Stimulated activated CD4-positive, alpha-beta T cell treated with anti-CD3 and anti-CD28 coated beads, TNF-alpha, amount 100 ng/mL, for 24 hours (primary cell): ENCODE data around the gene ZNF195.
"Not testable (repeated sequence)": the region's sequence is repeated elsewhere in the genome, so short reads cannot be mapped to it uniquely, and the experiment has no call there.

Experiments used
- DNase-seq, 3 experiments: peaks; one replicate each; pipeline ENCODE4 v3.0.0-alpha.2; 2020; ENCODE audit warnings: low read depth in 3 of 3

Gene ZNF195

DNA sequence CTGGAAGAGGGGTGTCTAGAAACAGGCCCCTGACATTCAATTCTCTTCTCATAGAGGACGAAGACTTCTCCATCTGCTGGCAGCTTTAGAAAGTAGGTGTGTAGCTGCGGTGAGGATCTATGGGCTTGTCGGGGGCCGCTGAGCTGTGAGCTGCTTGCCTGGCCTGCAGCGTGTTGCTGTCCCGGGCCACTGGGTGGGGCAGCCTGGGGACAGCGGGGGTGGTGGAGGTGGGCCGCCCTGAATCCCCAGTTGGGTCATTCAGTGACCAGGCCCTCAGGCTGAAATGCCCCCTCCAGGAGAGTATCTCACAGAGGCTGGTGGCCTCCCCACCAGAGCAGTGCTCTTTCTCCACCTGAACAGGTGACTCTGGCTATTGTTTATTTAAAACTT is 23.9 kb upstream of the ZNF195 start:
- not testable (repeated sequence) for DNase-seq

GRCh38 chr11:3402181-3402860 is 23.4 kb upstream of the ZNF195 start:
- DNase-seq, result not testable (repeated sequence)

GRCh38 chr11:3401052-3401451 is 22.1 kb upstream of the ZNF195 start:
- not testable (repeated sequence) for DNase-seq

GRCh38 chr11:3398509-3398908 is 19.6 kb upstream of the ZNF195 start:
- DNase-seq, result not testable (repeated sequence)

DNA sequence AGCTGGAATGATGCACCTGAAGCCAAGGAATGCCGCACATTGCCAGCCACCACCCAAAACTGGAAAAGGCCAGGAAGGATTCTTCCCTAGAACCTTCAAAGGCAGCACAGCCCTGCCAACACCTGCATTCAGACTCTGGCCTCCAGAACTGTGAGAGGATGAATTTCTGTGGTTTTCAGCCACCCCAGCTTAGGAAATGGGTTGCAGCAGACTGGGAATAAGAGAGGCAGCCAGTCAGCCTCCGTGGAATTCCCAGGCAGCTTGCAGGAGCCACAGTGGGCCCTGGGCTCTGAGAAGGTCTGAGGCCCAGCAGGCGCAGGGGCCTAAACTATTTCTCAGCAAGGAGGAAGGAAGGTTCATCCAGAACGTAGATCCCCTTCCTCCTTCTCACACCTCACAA is 19.2 kb upstream of the ZNF195 start:
- DNase-seq, result not testable (repeated sequence)

DNA sequence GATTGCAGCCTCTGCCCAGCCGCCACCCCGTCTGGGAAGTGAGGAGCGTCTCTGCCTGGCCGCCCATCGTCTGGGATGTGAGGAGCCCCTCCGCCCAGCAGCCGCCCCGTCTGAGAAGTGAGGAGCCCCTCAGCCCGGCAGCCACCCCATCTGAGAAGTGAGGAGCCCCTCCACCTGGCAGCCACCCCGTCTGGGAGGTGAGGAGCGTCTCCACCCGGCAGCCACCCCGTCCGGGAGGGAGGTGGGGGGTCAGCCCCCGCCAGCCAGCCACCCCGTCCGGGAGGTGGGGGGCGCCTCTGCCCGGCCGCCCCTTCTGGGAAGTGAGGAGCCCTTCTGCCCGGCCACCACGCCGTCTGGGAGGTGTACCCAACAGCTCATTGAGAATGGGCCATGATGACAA is 18.3 kb upstream of the ZNF195 start:
- DNase-seq, result not testable (repeated sequence)

DNA sequence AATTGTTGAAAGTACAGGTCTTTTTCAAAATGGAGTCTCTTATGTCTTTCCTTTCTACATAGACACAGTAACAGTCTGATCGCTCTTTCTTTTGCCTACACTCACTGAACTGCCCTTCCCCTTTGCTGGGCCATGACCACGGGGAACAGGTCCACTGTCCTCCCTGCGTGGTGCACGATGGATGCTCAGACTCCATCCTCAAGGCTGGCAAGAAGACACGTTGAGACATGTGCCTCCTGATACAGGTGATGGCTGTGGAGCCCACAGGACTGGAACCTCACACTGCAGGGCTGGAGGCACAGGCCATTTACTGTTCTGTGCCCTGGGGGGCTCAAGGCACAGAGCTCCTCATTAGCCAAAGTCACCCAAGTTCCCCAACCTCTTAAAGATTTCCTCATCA is 16.5 kb upstream of the ZNF195 start:
- not testable (repeated sequence) for DNase-seq

DNA sequence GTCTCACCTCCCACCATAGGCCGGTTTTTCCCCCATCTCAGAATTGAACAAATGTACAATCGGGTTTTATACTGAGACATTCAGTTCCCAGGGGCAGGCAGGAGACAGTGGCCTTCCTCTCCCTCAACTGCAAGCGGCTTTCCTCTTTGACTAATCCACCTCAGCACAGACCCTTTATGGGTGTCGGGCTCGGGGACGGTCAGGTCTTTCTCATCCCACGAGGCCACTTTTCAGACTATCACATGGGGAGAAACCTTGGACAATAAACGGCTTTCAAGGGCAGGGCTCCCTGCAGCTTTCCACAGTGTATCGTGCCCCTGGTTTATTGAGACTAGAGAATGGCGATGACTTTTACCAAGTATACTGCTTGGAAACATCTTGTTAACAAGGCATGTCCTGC is 16.0 kb upstream of the ZNF195 start:
- not testable (repeated sequence) for DNase-seq

- not testable (repeated sequence) for DNase-seq
These were observed 14.5 kb upstream of the ZNF195 start for GRCh38 chr11:3393450-3393849.

DNA sequence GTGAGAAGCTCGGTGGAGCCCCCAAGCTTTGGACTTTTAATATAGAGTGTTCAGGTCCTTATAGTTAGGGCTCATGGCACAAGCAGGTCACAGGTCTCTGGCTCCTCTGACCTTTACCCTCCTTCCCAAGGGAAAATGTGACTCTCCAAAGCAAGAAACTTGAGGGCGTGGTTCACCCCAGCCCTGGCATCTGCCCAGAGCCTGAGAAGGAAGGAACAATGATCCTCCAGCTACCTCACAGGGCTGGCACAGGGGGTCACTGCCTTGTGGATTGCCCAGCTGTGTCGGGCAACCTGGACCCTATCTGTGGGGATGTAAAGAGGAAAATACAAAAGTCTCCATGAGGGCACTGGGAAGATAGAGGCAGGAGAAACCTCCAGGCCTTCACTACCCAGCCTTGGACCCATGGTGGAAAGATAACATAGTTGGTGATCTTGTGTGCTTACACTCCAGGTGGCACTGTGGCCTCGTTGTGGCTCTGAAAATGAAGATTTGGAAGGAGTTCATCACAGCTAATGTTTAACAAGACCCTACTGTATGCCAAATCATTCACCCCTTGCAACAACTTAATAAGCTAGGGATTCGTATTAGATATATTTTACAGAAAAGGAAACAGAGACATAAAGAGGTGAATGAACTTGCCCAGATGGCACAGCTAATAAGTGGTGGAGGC is 3.8 kb upstream of the ZNF195 start:
- DNase-seq, result no peak

- DNase-seq, result no peak
These were observed 2.8 kb upstream of the ZNF195 start for GRCh38 chr11:3381794-3382193.

DNA sequence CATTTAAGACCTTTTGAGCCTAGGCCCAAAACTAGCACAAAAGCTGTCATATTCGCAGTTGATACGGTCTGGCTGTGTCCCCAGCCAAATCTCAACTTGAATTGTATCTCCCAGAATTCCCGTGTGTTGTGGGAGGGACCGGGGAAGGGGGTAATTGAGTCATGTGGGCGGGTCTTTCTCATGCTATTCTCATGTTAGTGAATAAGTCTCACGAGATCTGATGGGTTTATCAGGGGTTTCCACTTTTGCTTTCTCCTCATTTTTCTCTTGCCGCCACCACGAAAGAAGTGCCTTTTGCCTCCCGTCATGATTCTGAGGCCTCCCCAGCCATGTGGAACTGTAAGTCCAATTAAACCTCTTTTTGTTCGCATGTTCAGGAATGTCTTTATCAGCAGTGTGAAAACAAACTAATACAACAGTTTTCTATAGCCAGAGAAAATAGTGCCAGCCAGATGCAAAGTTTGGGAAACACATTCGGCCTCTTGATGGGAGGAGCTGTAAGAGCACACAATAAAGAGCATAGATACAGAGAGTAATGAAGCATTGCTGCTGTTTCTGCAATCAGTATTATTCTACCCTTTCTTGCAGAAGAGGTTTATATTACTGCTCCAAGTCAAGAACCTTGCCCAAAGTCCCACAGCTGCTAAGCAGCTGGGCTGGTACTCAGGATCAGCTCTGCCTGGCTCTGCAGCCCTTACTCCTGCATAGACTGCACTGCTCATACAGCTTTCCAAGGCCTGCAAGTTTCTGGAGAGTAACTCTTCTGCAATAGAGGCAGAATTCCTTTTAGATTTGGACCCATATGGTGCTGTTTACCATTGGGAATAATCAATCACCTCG is 2.0 kb upstream of the ZNF195 start:
- no peak for DNase-seq

DNA sequence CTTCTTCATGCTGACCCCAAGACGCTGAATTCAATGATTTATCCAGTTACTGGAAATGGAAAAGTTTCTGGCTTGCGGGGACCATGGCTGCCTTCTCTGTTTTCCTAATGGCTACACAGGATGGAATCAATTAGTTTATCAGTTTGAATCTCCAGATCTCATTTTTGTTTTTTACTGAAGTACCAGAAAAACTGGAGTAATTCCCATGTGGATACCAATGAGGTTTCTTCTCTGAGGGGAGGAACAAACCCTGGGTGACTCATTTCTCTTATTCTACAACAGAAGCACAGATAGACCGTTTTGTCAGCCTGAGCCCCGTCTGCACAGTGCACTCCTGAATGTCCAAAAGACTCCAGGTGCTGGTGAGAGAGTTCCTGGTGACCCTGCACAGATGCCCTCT is 3.4 kb downstream of the ZNF195 start:
- DNase-seq, result no peak

- no peak for DNase-seq
These were observed 8.6 kb downstream of the ZNF195 start for GRCh38 chr11:3370311-3370870.

GRCh38 chr11:3369366-3369765 is 9.6 kb downstream of the ZNF195 start:
- DNase-seq, result no peak

GRCh38 chr11:3368199-3368598 is 10.7 kb downstream of the ZNF195 start:
- no peak for DNase-seq

DNA sequence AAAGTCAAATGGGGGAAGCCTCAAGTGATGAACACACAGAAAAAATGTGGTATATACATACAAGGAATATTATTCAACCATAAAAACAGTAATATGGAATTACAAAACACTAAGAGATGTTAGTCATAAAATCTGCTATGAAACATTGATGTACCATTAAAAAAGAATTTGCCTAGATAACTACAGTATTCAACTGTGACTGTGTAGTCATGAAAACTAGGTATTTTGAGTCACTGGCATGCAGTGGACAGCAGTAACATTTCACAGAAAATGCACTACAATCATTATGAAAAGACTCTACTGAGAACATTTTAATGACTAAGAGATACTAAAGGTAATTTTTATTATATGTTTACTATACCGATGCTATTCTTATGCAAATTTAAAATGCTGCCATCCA is 11.7 kb downstream of the ZNF195 start:
- DNase-seq, result no peak

- no peak for DNase-seq
These were observed 19.7 kb downstream of the ZNF195 start for GRCh38 chr11:3359092-3359824.

- DNase-seq, result no peak
These were observed 20.8 kb downstream of the ZNF195 start for GRCh38 chr11:3357994-3358676.

DNA sequence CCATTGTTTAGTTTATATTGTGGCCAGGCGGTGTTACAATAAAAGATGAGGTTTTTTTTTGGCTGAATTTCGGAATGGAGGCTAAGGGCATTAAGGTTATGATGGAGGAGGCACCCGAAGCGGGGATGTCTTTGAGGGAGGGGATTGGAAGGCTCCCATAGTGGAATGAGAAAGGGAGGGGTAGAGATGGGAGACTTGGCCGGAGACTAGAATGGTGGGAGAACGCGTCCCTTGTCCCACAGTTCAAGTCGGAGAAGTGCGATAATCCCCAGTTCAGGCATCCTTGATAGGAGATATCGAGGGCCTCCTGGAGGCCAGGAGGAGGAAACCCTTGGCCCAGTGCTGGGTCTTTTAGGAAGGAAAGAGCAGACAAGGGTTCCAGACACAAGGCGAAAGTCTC is 21.6 kb downstream of the ZNF195 start:
- no peak for DNase-seq

DNA sequence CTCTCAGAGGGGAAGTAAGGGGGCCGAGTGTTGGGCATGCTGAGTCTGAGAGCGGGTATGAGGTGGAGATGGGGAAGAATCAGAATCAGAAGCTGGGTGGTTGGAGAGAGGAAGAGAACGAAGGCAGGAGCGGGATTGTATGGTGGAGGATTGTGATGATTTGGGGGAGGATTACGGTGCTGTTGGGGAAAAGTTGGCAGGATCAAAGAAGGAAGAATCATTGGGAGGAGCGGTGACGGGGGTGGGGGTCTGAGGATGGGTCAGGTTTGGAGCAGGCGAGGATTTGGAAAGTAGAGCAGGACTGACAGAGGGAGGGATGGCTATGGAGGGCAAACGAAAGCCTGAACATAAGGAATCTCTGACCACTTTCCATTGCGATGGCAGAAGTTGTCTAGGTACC is 22.1 kb downstream of the ZNF195 start:
- DNase-seq, result no peak
